Measurements from ENCODE around the gene KLC3. TPM values are rescaled to one million over a fixed set of nuclear protein-coding genes. Genes with fewer than 3 reads are reported as not detected.
"Not testable (repeated sequence)": the region's sequence is repeated elsewhere in the genome, so short reads cannot be mapped to it uniquely, and the experiment has no call there.

Gene KLC3
- total RNA-seq, 1 experiment from 2014 or later = 0.37 TPM

- no peaks in the 10 kb centered on the region for H3K4me1 ChIP-seq (replicated peaks)
- 0 out of 2 replicates have a peak, but pooled peaks cover 4% of the 10 kb centered on the region for H3K36me3 ChIP-seq
- no peak for DNase-seq (ENCODE audit: low read depth in 1 of 2, low spot score in 2 of 2)
- H3K27ac ChIP-seq = no peak overlapping the region
- no peak overlapping the region for H3K4me3 ChIP-seq
- H3K27me3 ChIP-seq (replicated peaks) = no peaks in the 10 kb centered on the region
- no peaks in the 10 kb centered on the region for H3K9me3 ChIP-seq (replicated peaks)
Measured at GRCh38 chr19:45305421-45305820, 35.1 kb upstream of the KLC3 start.

- Histone ChIP-seq H3K27me3 (replicated peaks) (no peaks in the 10 kb centered on the region), H3K9me3 (replicated peaks) (no peaks in the 10 kb centered on the region), H3K36me3 (no peaks in the 10 kb centered on the region), H3K4me3 (no peak overlapping the region), H3K4me1 (replicated peaks) (no peaks in the 10 kb centered on the region), H3K27ac (no peak overlapping the region)
- DNase-seq (ENCODE audit: low read depth in 1 of 2, low spot score in 2 of 2) = no peak
Measured at GRCh38 chr19:45306040-45306439, 34.5 kb upstream of the KLC3 start.

GRCh38 chr19:45306518-45307027 lies 34.0 kb upstream of the KLC3 start:
- Histone ChIP-seq H3K36me3 (no peaks in the 10 kb centered on the region), H3K9me3 (replicated peaks) (no peaks in the 10 kb centered on the region), H3K27ac (no peak overlapping the region), H3K27me3 (replicated peaks) (no peaks in the 10 kb centered on the region), H3K4me3 (no peak overlapping the region), H3K4me1 (replicated peaks) (no peaks in the 10 kb centered on the region)
- DNase-seq (ENCODE audit: low read depth in 1 of 2, low spot score in 2 of 2) = no peak

- Histone ChIP-seq H3K36me3 (no peaks in the 10 kb centered on the region), H3K27me3 (replicated peaks) (no peaks in the 10 kb centered on the region), H3K4me3 (no peak overlapping the region), H3K27ac (no peak overlapping the region), H3K4me1 (replicated peaks) (no peaks in the 10 kb centered on the region), H3K9me3 (replicated peaks) (no peaks in the 10 kb centered on the region)
- DNase-seq (ENCODE audit: low read depth in 1 of 2, low spot score in 2 of 2) = no peak
Measured at GRCh38 chr19:45307361-45307760, 33.2 kb upstream of the KLC3 start.

GRCh38 chr19:45309322-45309721 lies 31.2 kb upstream of the KLC3 start:
- H3K27me3 ChIP-seq (replicated peaks); H3K27ac ChIP-seq; H3K36me3 ChIP-seq; DNase-seq (ENCODE audit: low read depth in 1 of 2, low spot score in 2 of 2); H3K4me3 ChIP-seq; H3K9me3 ChIP-seq (replicated peaks); H3K4me1 ChIP-seq (replicated peaks): not testable (repeated sequence)

GRCh38 chr19:45311621-45312020 lies 28.9 kb upstream of the KLC3 start:
- no peak overlapping the region for H3K27ac ChIP-seq
- H3K27me3 ChIP-seq (replicated peaks) = peaks cover 9% of the 10 kb centered on the region
- H3K4me1 ChIP-seq (replicated peaks) = no peaks in the 10 kb centered on the region
- no peak overlapping the region for H3K4me3 ChIP-seq
- no peak for DNase-seq (ENCODE audit: low read depth in 1 of 2, low spot score in 2 of 2)
- H3K9me3 ChIP-seq (replicated peaks) = no peaks in the 10 kb centered on the region
- no peaks in the 10 kb centered on the region for H3K36me3 ChIP-seq

GRCh38 chr19:45312285-45312684 lies 28.3 kb upstream of the KLC3 start:
- H3K27ac ChIP-seq; H3K9me3 ChIP-seq (replicated peaks); H3K4me1 ChIP-seq (replicated peaks); H3K27me3 ChIP-seq (replicated peaks); H3K4me3 ChIP-seq; DNase-seq (ENCODE audit: low read depth in 1 of 2, low spot score in 2 of 2); H3K36me3 ChIP-seq: not testable (repeated sequence)

GRCh38 chr19:45314708-45315245 lies 25.8 kb upstream of the KLC3 start:
- Histone ChIP-seq H3K36me3 (no peaks in the 10 kb centered on the region), H3K27me3 (replicated peaks) (peaks cover 9% of the 10 kb centered on the region), H3K27ac (no peak overlapping the region), H3K9me3 (replicated peaks) (no peaks in the 10 kb centered on the region), H3K4me3 (no peak overlapping the region), H3K4me1 (replicated peaks) (no peaks in the 10 kb centered on the region)
- no peak for DNase-seq (ENCODE audit: low read depth in 1 of 2, low spot score in 2 of 2)

- Histone ChIP-seq H3K27ac (no peak overlapping the region), H3K27me3 (replicated peaks) (peaks cover 9% of the 10 kb centered on the region), H3K4me1 (replicated peaks) (no peaks in the 10 kb centered on the region), H3K4me3 (no peak overlapping the region), H3K36me3 (no peaks in the 10 kb centered on the region), H3K9me3 (replicated peaks) (no peaks in the 10 kb centered on the region)
- no peak for DNase-seq (ENCODE audit: low read depth in 1 of 2, low spot score in 2 of 2)
Measured at GRCh38 chr19:45315304-45315703, 25.2 kb upstream of the KLC3 start.

- no peak for DNase-seq (ENCODE audit: low read depth in 1 of 2, low spot score in 2 of 2)
- H3K27ac ChIP-seq = no peak overlapping the region
Measured at GRCh38 chr19:45320997-45321775, 19.4 kb upstream of the KLC3 start.

GRCh38 chr19:45321848-45322247 lies 18.7 kb upstream of the KLC3 start:
- no peak for DNase-seq (ENCODE audit: low read depth in 1 of 2, low spot score in 2 of 2)
- Histone ChIP-seq H3K27ac (no peak overlapping the region), H3K27me3 (replicated peaks) (no peaks in the 10 kb centered on the region; the same call in 1 of the 2 replicates), H3K4me3 (no peak overlapping the region), H3K4me1 (replicated peaks) (peaks cover 9% of the 10 kb centered on the region), H3K9me3 (replicated peaks) (no peaks in the 10 kb centered on the region), H3K36me3 (no peaks in the 10 kb centered on the region)

More at GRCh38 chr19:45320997-45321775, 19.4 kb upstream of the KLC3 start:
- Histone ChIP-seq H3K27me3 (replicated peaks) (no peaks in the 10 kb centered on the region; the same call in 1 of the 2 replicates), H3K4me1 (replicated peaks) (peaks cover 4% of the 10 kb centered on the region), H3K9me3 (replicated peaks) (no peaks in the 10 kb centered on the region), H3K36me3 (no peaks in the 10 kb centered on the region), H3K4me3 (no peak overlapping the region)

GRCh38 chr19:45322311-45322710 lies 18.2 kb upstream of the KLC3 start:
- H3K9me3 ChIP-seq (replicated peaks) = no peaks in the 10 kb centered on the region
- peaks cover 9% of the 10 kb centered on the region for H3K4me1 ChIP-seq (replicated peaks)
- no peaks in the 10 kb centered on the region for H3K27me3 ChIP-seq (replicated peaks)
- no peak overlapping the region for H3K4me3 ChIP-seq
- H3K27ac ChIP-seq = no peak overlapping the region
- no peaks in the 10 kb centered on the region for H3K36me3 ChIP-seq
- no peak for DNase-seq (ENCODE audit: low read depth in 1 of 2, low spot score in 2 of 2)

GRCh38 chr19:45322744-45323281 lies 17.7 kb upstream of the KLC3 start, which contains the start of gene CKM:
CKM (minus strand) TSS chr19:45322875; CDS start chr19:45319713, 3,162 bp downstream.
- H3K27ac ChIP-seq = no peak within 1 kb of the TSS
- H3K9me3 ChIP-seq (replicated peaks) = no peaks in the 10 kb centered on the region
- H3K4me3 ChIP-seq = no peak within 1 kb of the TSS
- DNase-seq (ENCODE audit: low read depth in 1 of 2, low spot score in 2 of 2) = no peak
- no peaks in the 10 kb centered on the region for H3K36me3 ChIP-seq
- no peaks in the 10 kb centered on the region for H3K27me3 ChIP-seq (replicated peaks)
- H3K4me1 ChIP-seq (replicated peaks) = peaks cover 9% of the 10 kb centered on the region

GRCh38 chr19:45323671-45324081 lies 16.9 kb upstream of the KLC3 start:
- Histone ChIP-seq H3K27me3 (replicated peaks) (no peaks in the 10 kb centered on the region), H3K4me3 (no peak overlapping the region), H3K4me1 (replicated peaks) (peaks cover 9% of the 10 kb centered on the region), H3K9me3 (replicated peaks) (no peaks in the 10 kb centered on the region), H3K36me3 (no peaks in the 10 kb centered on the region), H3K27ac (no peak overlapping the region)
- DNase-seq (ENCODE audit: low read depth in 1 of 2, low spot score in 2 of 2) = no peak
